H9 (cell line): ENCODE data around the gene MYO5B. TPM values are rescaled to one million over a fixed set of nuclear protein-coding genes. Genes with fewer than 3 reads are reported as not detected.
A peak's percentile ranks its signal among the peaks of the same experiment; 100 is the strongest.

ENCODE experiments used
- DNase-seq: peaks from one replicate; pipeline ENCODE4 v3.0.0-alpha.2; 2017
- H2AFZ ChIP-seq: one replicate; pipeline ENCODE4 v1.6.1; 2013; ENCODE audit warnings: mild to moderate bottlenecking, low read length, control low read depth, moderate library complexity
- H2AK5ac ChIP-seq: 2 replicates; pipeline ENCODE4 v1.6.1; 2013; ENCODE audit warnings: low read length, control low read depth, mixed read lengths; ENCODE audit not compliant: insufficient read length
- H2BK120ac ChIP-seq: one replicate; pipeline ENCODE4 v1.6.1; 2013; ENCODE audit warnings: low read depth, mild to moderate bottlenecking, low read length, control low read depth, inconsistent platforms; ENCODE audit not compliant: poor library complexity, severe bottlenecking
- H2BK12ac ChIP-seq: 2 replicates; pipeline ENCODE4 v1.6.1; 2013; ENCODE audit warnings: low read length, control low read depth, mixed read lengths, low read depth; ENCODE audit not compliant: insufficient read length
- H2BK15ac ChIP-seq: 2 replicates; pipeline ENCODE4 v1.6.1; 2013; ENCODE audit warnings: low read depth, low read length, control low read depth
- H2BK20ac ChIP-seq: one replicate; pipeline ENCODE4 v1.6.1; 2013; ENCODE audit warnings: low read depth, mild to moderate bottlenecking, low read length, control low read depth, inconsistent platforms; ENCODE audit not compliant: poor library complexity, severe bottlenecking
- H2BK5ac ChIP-seq: 2 replicates; pipeline ENCODE4 v1.6.1; 2013; ENCODE audit warnings: low read length, control low read depth, mixed read lengths; ENCODE audit not compliant: insufficient read length
- H3K14ac ChIP-seq: 2 replicates; pipeline ENCODE4 v1.6.1; 2013; ENCODE audit warnings: low read length, control low read depth; ENCODE audit not compliant: insufficient read depth
- H3K18ac ChIP-seq: 2 replicates; pipeline ENCODE4 v1.6.1; 2013; ENCODE audit warnings: low read depth, mild to moderate bottlenecking, mixed read lengths, low read length, control low read depth; ENCODE audit not compliant: insufficient read length
- H3K23ac ChIP-seq: 2 replicates; pipeline ENCODE4 v1.6.1; 2013; ENCODE audit warnings: low read length, control low read depth, mixed read lengths, low read depth; ENCODE audit not compliant: insufficient read length
- H3K23me2 ChIP-seq: 2 replicates; pipeline ENCODE4 v1.6.1; 2013; ENCODE audit warnings: low read depth, mild to moderate bottlenecking, mixed read lengths, low read length, control low read depth; ENCODE audit not compliant: insufficient read length, poor library complexity, severe bottlenecking
- H3K27ac ChIP-seq: 2 replicates; pipeline ENCODE4 v1.5.1; 2013; ENCODE audit warnings: low read length, control low read depth, mixed read lengths, low read depth; ENCODE audit not compliant: insufficient read length
- H3K27me3 ChIP-seq: 2 replicates; pipeline ENCODE4 v1.6.1; 2013; ENCODE audit warnings: low read length, control low read depth, inconsistent platforms; ENCODE audit not compliant: insufficient read depth
- H3K4ac ChIP-seq: 2 replicates; pipeline ENCODE4 v1.6.1; 2013; ENCODE audit warnings: low read depth, mild to moderate bottlenecking, control low read depth, inconsistent platforms, low read length, moderate library complexity
- H3K4me1 ChIP-seq: 2 replicates; pipeline ENCODE4 v1.6.1; 2013; ENCODE audit warnings: low read length, control low read depth, inconsistent platforms; ENCODE audit not compliant: insufficient read depth
- H3K4me2 ChIP-seq: 2 replicates; pipeline ENCODE4 v1.6.1; 2013; ENCODE audit warnings: low read length, control low read depth, mixed read lengths; ENCODE audit not compliant: insufficient read length, insufficient read depth
- H3K56ac ChIP-seq: 2 replicates; pipeline ENCODE4 v1.6.1; 2013; ENCODE audit warnings: low read depth, mild to moderate bottlenecking, mixed read lengths, low read length, control low read depth; ENCODE audit not compliant: insufficient read length
- H3K79me1 ChIP-seq: 2 replicates; pipeline ENCODE4 v1.6.1; 2013; ENCODE audit warnings: low read depth, mild to moderate bottlenecking, moderate library complexity, low read length, control low read depth, inconsistent platforms; ENCODE audit not compliant: insufficient read depth, poor library complexity, severe bottlenecking
- H3K79me2 ChIP-seq: 2 replicates; pipeline ENCODE4 v1.6.1; 2013; ENCODE audit warnings: low read length, control low read depth, inconsistent platforms; ENCODE audit not compliant: insufficient read depth
- H3K9ac ChIP-seq: 2 replicates; pipeline ENCODE4 v1.6.1; 2013; ENCODE audit warnings: low read length, control low read depth, mixed read lengths; ENCODE audit not compliant: insufficient read length; ENCODE audit errors: extremely low read depth
- H3K9me3 ChIP-seq: one replicate; pipeline ENCODE4 v1.6.1; 2013; ENCODE audit warnings: low read depth, low read length, inconsistent platforms; ENCODE audit not compliant: control insufficient read depth
- H3T11ph ChIP-seq: one replicate; pipeline ENCODE4 v1.6.1; 2013; ENCODE audit warnings: mild to moderate bottlenecking, low read length, control low read depth, inconsistent platforms
- H4K20me1 ChIP-seq: one replicate; pipeline ENCODE4 v1.6.1; 2013; ENCODE audit not compliant: control insufficient read depth, insufficient read length, insufficient read depth
- H4K5ac ChIP-seq: 2 replicates; pipeline ENCODE4 v1.6.1; 2013; ENCODE audit warnings: low read depth, mild to moderate bottlenecking, mixed read lengths, low read length, control low read depth; ENCODE audit not compliant: insufficient read length
- H4K8ac ChIP-seq: replicated peaks from 2 replicates; pipeline ENCODE4 v1.6.1; 2013; ENCODE audit warnings: low read length, control low read depth, mixed read lengths, low read depth; ENCODE audit not compliant: insufficient read length
- H4K91ac ChIP-seq: 2 replicates; pipeline ENCODE4 v1.6.1; 2013; ENCODE audit warnings: low read depth, mild to moderate bottlenecking, moderate library complexity, mixed read lengths, low read length, control low read depth; ENCODE audit not compliant: insufficient read length
- H3K27ac Mint-ChIP-seq, 3 experiments: 2 replicates in 2 of 3; 3 replicates in 1 of 3; pipeline ENCODE4 v1.8.0; 2020 to 2021; ENCODE audit warnings: mixed read lengths in 3 of 3, mild to moderate bottlenecking in 1 of 3, moderate library complexity in 1 of 3
- H3K27me3 Mint-ChIP-seq: 2 replicates; pipeline ENCODE4 v1.8.0; 2021; ENCODE audit warnings: low read depth, mild to moderate bottlenecking, moderate library complexity, mixed read lengths
- H3K36me3 Mint-ChIP-seq, 3 experiments: 2 replicates in 2 of 3; 3 replicates in 1 of 3; pipeline ENCODE4 v1.8.0; 2020 to 2021; ENCODE audit warnings: low read depth in 3 of 3, mixed read lengths in 3 of 3; ENCODE audit not compliant: insufficient read depth in 1 of 3
- H3K4me1 Mint-ChIP-seq, 2 experiments: 2 replicates each; pipeline ENCODE4 v1.8.0; 2020; ENCODE audit warnings: mixed read lengths in 2 of 2
- H3K4me3 Mint-ChIP-seq, 2 experiments: 2 replicates in 1 of 2; 3 replicates in 1 of 2; pipeline ENCODE4 v1.8.0; 2020 to 2021; ENCODE audit warnings: mild to moderate bottlenecking in 2 of 2, mixed read lengths in 2 of 2, moderate library complexity in 1 of 2
- H3K9me3 Mint-ChIP-seq, 2 experiments: 2 replicates in 1 of 2; 3 replicates in 1 of 2; pipeline ENCODE4 v1.8.0; 2020; ENCODE audit warnings: mild to moderate bottlenecking in 2 of 2, mixed read lengths in 2 of 2, moderate library complexity in 1 of 2
- WGBS: extraction: QIAGEN DNeasy Blood & Tissue Kit; methylation state at CpG from one replicate; pipeline ENCODE4 v1.1.7; 2013; ENCODE audit warnings: missing lambda C conversion rate, low lambda C conversion rate, mixed read lengths; ENCODE audit not compliant: insufficient read length; ENCODE audit errors: extremely low coverage; 5-methylcytosine and 5-hydroxymethylcytosine counted together
- total RNA-seq: library from RNA; stranded (reverse); gene quantifications from 2 replicates; pipeline ENCODE4 v1.2.1, GENCODE V29; 2021
- TF ChIP-seq, protein P1 (sequence below): fragments of 200-600 bp; sonication (generic); conservative IDR thresholded peaks from 3 replicates; pipeline ENCODE4 v1.8.0; 2021; ENCODE audit warnings: antibody characterized with exemption, mild to moderate bottlenecking

MYO5B gene
- total RNA-seq, 1 experiment from 2014 or later = 9.3 TPM

DNA sequence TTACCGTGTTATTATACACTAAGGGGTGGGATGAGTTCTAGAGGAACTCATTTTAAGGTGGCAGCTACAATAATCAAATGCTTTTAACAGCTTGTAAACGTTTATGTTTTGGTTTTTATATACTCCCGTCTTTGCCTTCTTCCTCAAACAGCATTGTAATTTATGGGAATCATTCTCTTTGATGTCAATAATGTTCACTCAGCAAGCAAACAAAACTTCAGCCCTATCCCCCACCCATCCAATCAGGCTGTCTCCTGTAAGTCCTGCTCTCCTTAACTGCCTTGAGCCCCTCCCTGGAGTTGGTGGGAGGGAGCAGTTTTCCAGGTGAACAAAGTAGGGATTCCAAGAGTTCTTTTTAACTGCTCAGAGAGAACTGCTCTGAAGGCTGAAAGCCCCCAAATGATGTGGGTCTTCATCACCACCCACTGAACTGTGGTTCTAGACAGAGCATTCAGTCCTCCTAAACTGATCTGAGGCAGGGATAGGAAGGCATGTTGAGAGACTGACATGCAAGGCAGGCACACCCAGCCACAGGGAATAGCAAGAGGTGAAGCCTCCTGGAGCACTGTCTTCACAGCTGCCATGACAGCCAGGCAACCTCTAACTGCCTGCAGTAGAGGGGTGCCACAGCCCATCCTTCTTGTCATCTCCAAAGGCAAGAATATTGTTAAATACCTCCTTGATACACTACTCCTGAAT is 17.5 kb downstream of the MYO5B start:
- Histone ChIP-seq H4K91ac (no peak overlapping the region), H4K20me1 (no peaks in the 10 kb centered on the region), H3K4me1 (no peaks in the 10 kb centered on the region; the same call in 1 of the 2 replicates), H4K8ac (no peak overlapping the region), H3K4me2 (no peak overlapping the region), H3K27ac (no peak overlapping the region), H3K79me2 (no peaks in the 10 kb centered on the region), H2BK12ac (no peak overlapping the region), H2BK5ac (no peak overlapping the region), H4K5ac (no peak overlapping the region), H3K18ac (no peak overlapping the region), H3T11ph (no peak overlapping the region), H3K27me3 (no peaks in the 10 kb centered on the region), H3K56ac (no peak overlapping the region), H3K9ac (no peak overlapping the region), H2BK20ac (no peak overlapping the region), H2AFZ (no peak overlapping the region), H3K14ac (no peak overlapping the region), H3K9me3 (no peaks in the 10 kb centered on the region), H3K79me1 (no peaks in the 10 kb centered on the region), H2BK15ac (no peak overlapping the region), H3K4ac (no peak overlapping the region), H2AK5ac (no peak overlapping the region), H3K23me2 (no peaks in the 10 kb centered on the region), H2BK120ac (no peak overlapping the region), H3K23ac (no peak overlapping the region)
- TF ChIP-seq, protein P1, sequence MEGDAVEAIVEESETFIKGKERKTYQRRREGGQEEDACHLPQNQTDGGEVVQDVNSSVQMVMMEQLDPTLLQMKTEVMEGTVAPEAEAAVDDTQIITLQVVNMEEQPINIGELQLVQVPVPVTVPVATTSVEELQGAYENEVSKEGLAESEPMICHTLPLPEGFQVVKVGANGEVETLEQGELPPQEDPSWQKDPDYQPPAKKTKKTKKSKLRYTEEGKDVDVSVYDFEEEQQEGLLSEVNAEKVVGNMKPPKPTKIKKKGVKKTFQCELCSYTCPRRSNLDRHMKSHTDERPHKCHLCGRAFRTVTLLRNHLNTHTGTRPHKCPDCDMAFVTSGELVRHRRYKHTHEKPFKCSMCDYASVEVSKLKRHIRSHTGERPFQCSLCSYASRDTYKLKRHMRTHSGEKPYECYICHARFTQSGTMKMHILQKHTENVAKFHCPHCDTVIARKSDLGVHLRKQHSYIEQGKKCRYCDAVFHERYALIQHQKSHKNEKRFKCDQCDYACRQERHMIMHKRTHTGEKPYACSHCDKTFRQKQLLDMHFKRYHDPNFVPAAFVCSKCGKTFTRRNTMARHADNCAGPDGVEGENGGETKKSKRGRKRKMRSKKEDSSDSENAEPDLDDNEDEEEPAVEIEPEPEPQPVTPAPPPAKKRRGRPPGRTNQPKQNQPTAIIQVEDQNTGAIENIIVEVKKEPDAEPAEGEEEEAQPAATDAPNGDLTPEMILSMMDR = no peak
- H3K36me3 Mint-ChIP-seq = no peaks in the 10 kb centered on the region
- no CpG with 5 or more reads among the region's 3 CpGs for WGBS
- peaks cover 7 to 11% of the 10 kb centered on the region in 2 experiments for H3K4me1 Mint-ChIP-seq
- DNase-seq = no peak
- no peaks in the 10 kb centered on the region for H3K9me3 Mint-ChIP-seq
- peaks cover 5% of the 10 kb centered on the region; the same call in 1 of the 2 replicates for H3K27me3 Mint-ChIP-seq
- H3K4me3 Mint-ChIP-seq = no peak overlapping the region
- peak overlapping the region in 1 of 3 experiments; percentile 19; a peak in 1 of 7 replicates for H3K27ac Mint-ChIP-seq
